ENCODE measurements around the gene PEX3. TPM values are rescaled to one million over a fixed set of nuclear protein-coding genes. Genes with fewer than 3 reads are reported as not detected.
A peak's percentile ranks its signal among the peaks of the same experiment; 100 is the strongest.

The PEX3 gene
- total and polyA plus RNA-seq, 10 of the 15 experiments (the other 5 are each of a cell fraction or from before 2014, with no cell fraction given) = 18.6 to 70.7 (median 38.6) TPM

GRCh38 chr6:143450453-143451371, at the start of gene PEX3, which contains the start of gene ADAT2 (continued):
- peak; percentile 77; the same call in 1 of the 2 replicates for TF ChIP-seq MXI1 (IDR thresholded peaks at IDR 0.05; ENCODE audit: low read depth, low read length)
- TF ChIP-seq TCF7 (IDR thresholded peaks at IDR 0.05; ENCODE audit: borderline replicate concordance) = peak; percentile 76
- no peak for TF ChIP-seq PRDM15 (CRISPR knock-in tag; IDR thresholded peaks at IDR 0.05)
- peak; percentile 74; the same call in 1 of the 2 replicates for TF ChIP-seq MAX (IDR thresholded peaks at IDR 0.05; ENCODE audit: low read depth, low read length)
- no peak; the same call in 1 of the 2 replicates for TF ChIP-seq FOXK2 (IDR thresholded peaks at IDR 0.05)
- peak; percentile 98 for TF ChIP-seq ZNF207 (IDR thresholded peaks at IDR 0.05; ENCODE audit: borderline replicate concordance)
- TF ChIP-seq ZSCAN29 (IDR thresholded peaks at IDR 0.05) = peak; percentile 71; the same call in 1 of the 2 replicates
- TF ChIP-seq ZNF384 (IDR thresholded peaks at IDR 0.05; ENCODE audit: borderline replicate concordance, low read depth, low read length) = peak; percentile 38; the same call in 1 of the 2 replicates
- no peak for TF ChIP-seq ZNF274 (IDR thresholded peaks at IDR 0.05; ENCODE audit: insufficient read depth, insufficient read length)
- peak; percentile 74; the same call in 1 of the 2 replicates for TF ChIP-seq TBL1XR1 (IDR thresholded peaks at IDR 0.05; ENCODE audit: low read depth, low read length)
- TF ChIP-seq BCL3 (IDR thresholded peaks at IDR 0.05; ENCODE audit: borderline replicate concordance, insufficient read depth, low read depth, low read length, poor library complexity, severe bottlenecking) = peak; percentile 26
- no peak for TF ChIP-seq ZNF592 (IDR thresholded peaks at IDR 0.05)
- TF ChIP-seq SPI1 (IDR thresholded peaks at IDR 0.05; ENCODE audit: borderline replicate concordance, insufficient read depth, low read depth, low read length) = no peak
- peak; percentile 55 for TF ChIP-seq USF1 (IDR thresholded peaks at IDR 0.05; ENCODE audit: borderline replicate concordance, extremely low read length, insufficient read depth, low read depth, low read length)
- TF ChIP-seq TAF1 (IDR thresholded peaks at IDR 0.05; ENCODE audit: borderline replicate concordance, low read depth, low read length) = peak; percentile 96
- peak; percentile 28; the same call in 1 of the 2 replicates for TF ChIP-seq BACH1 (IDR thresholded peaks at IDR 0.05; ENCODE audit: borderline replicate concordance)
- peak; percentile 68; the same call in 1 of the 2 replicates for TF ChIP-seq RUNX3 (IDR thresholded peaks at IDR 0.05; ENCODE audit: low read length)
- peak; percentile 88 for TF ChIP-seq CREM (IDR thresholded peaks at IDR 0.05; ENCODE audit: low read depth)
